ENCODE measurements around the gene SHOC2.

DNA sequence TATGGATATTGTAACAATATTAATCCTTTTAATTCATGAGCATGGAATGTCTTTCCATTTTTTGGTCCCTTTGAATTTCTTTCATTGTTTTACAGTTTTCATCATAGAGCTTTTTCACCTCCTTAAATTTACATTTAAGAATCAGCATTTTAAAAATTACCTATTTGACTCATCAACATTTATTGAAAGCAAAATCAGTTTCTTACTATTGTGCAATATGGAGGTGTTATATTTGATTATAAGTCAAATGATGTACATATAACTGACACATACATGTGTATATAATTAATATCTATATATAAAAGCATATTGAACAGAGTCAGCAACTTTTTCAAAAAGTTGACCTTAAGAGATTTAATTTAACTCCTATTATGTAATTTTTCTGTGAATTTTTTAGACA, 52.2 kb downstream of the SHOC2 start:
- TF ChIP-seq POLR2AphosphoS5 (IDR thresholded peaks at IDR 0.05; ENCODE audit: low read depth, low read length) (no peak), TAF1 (IDR thresholded peaks at IDR 0.05; ENCODE audit: low read depth, low read length) (no peak), POLR2A (IDR thresholded peaks at IDR 0.05; ENCODE audit: low read depth, low read length) (no peak), PAX5 (IDR thresholded peaks at IDR 0.05; ENCODE audit: insufficient read depth, low read length, severe bottlenecking) (no peak)
